OCI-LY3 (cell line): Measurements from ENCODE around the gene LGALS16.

ENCODE experiments used
- EZH2phosphoT487 ChIP-seq: fragments of 200-600 bp; shearing (Covaris generic); IDR thresholded peaks from 2 replicates; pipeline ENCODE4 v1.6.1; 2018; ENCODE audit warnings: antibody characterized with exemption, mixed run types, low read depth
- TF ChIP-seq, protein P1 (sequence below): fragments of 200-600, 300-600 bp; sonication (generic); IDR thresholded peaks from 2 replicates; pipeline ENCODE4 v1.5.1; 2014; ENCODE audit warnings: antibody characterized with exemption, low read length, low read depth

DNA sequence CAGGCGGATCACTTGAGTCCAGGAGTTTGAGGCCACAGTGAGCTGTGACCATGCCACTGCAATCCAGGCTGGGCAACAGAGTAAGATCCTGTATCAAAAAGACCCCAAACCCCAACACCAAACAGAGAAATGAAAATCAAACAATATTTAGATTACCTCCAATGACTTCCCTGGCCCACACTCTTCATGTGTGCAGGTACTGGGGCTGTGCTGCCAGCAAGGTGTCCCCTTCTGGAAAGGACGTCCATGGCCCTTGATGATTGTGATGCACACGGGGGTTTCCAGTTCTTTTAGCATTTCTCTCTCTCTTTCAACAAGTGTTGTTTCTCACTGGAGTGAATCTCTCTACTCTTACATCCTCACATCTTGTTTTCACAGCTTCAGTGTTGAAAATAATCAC is 24.9 kb downstream of the LGALS16 start:
- TF ChIP-seq, protein P1, sequence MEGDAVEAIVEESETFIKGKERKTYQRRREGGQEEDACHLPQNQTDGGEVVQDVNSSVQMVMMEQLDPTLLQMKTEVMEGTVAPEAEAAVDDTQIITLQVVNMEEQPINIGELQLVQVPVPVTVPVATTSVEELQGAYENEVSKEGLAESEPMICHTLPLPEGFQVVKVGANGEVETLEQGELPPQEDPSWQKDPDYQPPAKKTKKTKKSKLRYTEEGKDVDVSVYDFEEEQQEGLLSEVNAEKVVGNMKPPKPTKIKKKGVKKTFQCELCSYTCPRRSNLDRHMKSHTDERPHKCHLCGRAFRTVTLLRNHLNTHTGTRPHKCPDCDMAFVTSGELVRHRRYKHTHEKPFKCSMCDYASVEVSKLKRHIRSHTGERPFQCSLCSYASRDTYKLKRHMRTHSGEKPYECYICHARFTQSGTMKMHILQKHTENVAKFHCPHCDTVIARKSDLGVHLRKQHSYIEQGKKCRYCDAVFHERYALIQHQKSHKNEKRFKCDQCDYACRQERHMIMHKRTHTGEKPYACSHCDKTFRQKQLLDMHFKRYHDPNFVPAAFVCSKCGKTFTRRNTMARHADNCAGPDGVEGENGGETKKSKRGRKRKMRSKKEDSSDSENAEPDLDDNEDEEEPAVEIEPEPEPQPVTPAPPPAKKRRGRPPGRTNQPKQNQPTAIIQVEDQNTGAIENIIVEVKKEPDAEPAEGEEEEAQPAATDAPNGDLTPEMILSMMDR, result no peak
- no peak for TF ChIP-seq EZH2phosphoT487
